GM19025 (cell line): ENCODE data around the gene PTMA.
"Not testable (repeated sequence)": the region's sequence is repeated elsewhere in the genome, so short reads cannot be mapped to it uniquely, and the experiment has no call there.

Experiments used
- ATAC-seq: cut with Tn5 transposase; IDR thresholded peaks from one replicate; pipeline ENCODE4 v1.9.1; 2021; ENCODE audit warnings: mild to moderate bottlenecking, low read depth, moderate library complexity; ENCODE audit not compliant: unreplicated experiment

Gene PTMA, protein sequence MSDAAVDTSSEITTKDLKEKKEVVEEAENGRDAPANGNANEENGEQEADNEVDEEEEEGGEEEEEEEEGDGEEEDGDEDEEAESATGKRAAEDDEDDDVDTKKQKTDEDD

DNA sequence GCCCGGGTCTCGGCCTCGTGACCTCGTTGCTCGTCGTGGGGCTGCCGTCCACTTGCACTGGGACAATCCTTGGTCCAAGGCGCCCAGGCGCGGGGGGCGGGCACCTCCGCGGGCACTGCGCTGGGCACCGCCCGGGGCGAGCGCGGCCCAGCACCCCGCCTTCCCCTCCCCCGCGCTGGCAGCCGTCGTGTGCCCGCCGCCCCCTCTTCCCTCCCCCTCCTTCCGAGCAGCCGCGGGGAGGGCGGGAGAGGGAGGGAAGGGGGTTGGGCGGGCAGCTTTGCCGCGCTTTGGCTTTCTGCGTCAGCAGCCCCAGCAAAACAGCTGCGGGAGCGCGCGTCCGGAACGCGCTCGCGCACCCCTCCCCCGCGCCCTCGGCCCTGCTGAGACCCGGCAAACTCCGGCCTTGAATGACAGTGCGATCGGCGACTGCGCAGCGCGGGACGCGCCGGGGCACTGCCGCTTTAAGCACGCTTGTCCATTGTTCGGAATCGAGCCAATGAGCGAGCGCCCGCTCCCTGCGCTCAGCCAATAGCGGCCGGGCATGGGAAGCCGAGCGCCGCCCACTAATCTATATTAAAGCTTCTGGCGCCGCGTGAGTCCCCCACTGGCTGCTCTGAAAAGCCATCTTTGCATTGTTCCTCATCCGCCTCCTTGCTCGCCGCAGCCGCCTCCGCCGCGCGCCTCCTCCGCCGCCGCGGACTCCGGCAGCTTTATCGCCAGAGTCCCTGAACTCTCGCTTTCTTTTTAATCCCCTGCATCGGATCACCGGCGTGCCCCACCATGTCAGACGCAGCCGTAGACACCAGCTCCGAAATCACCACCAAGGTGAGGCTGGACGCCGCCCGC is at the start of gene PTMA:
TSS of gene PTMA (plus strand) at position 599 of the 846 bp plus-strand sequence. CDS start at position 781, 182 bp downstream.
- peak; percentile 52 for ATAC-seq

DNA sequence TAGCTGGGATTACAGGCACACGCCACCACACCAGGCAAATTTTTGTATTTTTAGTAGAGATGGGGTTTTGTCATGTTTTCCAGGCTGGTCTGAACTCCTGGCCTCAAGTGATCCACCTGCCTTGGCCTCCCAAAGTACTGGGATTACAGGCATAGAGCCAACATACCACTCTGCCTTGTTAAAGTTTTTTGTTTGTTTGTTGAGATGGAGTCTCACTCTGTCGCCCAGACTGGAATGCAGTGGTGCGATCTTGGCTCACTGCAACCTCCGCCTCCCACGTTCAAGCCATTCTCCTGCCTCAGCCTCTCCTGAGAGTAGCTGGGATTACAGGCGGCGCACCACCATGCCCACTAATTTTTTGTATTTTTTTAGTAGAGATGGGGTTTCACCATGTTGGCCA is 48.3 kb upstream of the PTMA start:
- not testable (repeated sequence) for ATAC-seq

DNA sequence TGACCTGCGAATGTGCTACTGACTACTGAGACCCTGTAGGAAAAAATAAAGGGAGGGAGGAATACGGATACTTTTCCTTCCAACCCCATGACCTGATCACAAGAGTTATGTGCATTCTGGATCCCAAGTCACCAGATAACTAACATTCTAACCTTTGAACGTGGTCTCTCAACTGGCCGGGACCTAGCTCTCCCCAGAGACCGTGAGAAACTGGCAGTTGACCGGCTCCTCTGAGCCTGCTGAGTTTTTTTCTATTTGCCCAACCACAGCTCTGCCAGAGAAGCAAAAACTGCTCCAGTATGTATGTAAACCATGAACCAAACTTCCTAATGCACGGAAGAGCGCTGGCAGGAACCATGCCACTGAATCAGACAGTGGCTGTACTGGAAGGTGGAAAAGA is 47.5 kb upstream of the PTMA start:
- no peak for ATAC-seq

DNA sequence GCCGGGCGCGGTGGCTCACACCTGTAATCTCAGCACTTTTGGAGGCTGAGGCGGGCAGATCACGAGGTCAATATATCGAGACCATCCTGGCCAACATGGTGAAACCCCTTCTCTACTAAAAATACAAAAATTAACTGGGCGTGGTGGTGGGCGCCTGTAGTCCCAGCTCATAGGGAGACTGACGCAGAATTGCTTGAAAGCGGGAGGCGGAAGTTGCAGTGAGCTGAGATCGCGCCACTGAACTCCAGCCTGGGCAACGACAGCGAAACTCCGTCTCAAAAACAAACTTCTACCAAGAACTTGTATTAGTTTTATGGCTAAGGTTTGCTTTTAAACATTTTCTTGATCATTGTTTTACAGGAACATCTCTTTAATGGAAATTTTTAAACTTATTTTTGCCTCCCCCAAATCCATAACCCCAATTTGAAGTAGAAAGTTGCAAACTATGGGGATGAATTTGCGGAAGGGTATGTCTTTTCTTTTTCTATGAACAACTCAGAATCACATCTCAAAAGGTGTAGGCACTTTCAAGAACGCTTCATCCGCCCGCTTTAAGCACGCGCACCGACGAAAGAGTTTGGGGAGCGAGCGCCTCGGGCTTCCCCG is 46.8 kb upstream of the PTMA start:
- ATAC-seq: no peak

DNA sequence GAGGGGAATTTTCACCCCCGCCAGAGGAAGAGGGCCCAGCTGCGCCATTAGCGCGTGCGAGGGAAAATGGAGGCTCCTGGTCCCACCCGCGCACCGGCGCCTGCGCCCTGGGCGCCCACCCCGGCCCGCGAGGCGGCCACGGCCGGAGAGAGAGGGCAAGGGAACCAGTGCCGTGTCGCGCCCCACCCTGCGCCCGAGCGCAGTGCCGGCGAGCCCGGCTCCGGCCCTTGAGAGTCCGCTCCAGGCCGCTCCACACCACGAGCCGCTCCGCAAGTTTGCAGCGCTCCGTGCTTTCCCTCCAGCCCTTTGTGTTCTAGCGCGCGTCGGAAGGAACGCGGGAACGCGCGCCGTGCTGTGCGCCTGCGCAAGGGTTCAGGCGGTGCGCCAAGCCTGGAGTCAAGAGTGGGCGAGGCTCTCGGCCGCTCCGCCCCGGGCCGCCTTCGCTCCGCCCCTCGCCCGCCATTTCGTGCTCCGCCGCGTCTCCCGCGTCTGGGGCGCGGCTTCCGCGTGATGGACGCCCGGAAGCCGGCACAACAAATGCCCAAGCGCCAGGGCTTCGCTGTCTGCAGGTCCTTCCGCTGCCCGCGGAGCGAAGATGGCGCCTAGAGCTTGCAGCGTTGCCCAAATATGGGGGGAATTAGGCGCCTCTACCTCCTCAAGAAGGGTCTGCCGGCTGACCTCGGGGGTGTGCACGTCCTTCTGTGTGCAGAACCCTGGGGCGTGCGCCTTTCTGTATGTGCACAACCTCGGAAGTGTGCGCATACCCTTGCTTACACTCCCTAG is 46.1 kb upstream of the PTMA start:
- ATAC-seq: peak; percentile 64

DNA sequence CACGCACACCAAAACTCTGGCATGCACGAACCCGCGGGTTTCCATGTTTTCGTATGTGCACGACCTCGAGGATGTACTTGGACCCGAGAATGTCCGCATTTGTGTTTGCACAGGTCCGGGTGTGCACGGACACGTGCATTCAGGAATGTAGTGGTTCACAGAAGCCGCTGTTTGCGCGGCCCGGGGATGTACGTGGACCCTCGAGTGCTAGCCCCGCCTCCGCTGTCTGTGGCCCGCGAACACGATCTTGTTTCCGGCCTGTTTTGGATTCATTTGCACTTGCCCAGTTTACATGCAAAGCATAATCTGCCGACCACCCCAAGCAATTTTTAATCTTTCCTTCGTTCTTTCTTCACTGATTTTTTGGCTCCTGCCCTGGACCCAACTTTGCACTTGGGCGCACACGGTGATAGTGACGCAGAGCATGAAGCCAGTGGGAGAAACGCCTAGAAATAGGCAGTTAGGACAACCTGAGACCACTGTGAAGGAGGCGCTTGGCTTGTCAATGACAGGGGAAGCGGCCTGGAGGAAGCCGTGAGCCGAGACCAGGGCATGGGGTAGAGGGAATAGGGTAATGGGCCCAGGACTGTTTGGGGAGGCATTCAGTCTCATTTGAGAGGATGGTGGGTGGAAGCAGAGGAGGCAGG is 45.4 kb upstream of the PTMA start:
- no peak for ATAC-seq

DNA sequence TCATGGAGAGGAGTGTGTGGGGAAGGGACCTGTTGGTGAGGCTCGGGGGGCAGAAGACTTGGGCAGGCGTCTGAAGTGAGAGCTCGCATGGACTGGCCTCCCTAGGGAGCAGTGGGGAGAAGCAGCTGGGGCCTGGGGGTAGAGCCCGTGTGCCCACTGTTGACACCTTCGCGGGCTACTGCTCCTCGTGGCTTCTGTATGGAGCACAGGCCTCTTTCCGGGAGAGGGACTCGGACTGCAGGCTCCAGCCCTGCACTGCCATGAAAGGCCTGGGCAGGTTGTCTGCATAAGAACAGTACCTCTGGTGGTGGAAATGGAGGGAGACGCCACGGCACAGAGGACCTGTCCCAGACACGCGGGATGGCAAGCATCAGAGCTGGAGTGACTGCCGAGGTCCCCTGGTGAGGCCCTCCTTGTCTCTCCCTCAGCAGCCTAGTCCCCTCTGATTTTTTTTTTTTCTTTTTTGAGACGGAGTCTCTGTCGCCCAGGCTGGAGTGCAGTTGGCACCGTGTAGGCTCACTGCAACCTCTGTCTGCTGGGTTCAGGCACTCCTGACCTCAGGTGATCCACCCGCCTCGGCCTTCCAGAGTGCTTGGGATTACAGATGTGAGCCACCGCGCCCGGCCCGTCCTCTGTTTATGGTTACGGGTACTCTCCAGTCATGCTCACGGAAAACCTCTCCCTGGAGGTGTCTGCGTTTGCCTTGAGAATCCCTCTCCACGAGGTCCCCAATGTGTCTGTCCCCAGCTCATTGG is 44.7 kb upstream of the PTMA start:
- no peak for ATAC-seq

DNA sequence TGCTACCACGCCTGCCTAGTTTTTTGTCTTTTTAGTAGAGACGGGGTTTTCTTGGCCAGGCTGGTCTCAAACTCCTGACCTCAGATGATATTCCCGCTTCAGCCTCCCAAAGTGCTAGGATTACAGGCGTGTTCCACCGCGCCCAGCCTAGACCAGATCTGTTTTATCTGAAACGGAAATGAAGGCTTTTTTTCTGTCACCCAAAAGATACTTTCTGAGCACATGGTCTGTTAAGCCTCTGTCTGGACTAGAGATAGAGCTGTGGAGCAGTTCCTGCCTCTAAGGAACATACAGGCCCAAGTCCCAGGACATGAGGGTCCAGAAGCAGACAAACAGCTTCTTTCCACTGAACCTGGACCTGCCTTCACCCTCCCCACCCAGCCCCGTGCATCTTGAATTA is 43.6 kb upstream of the PTMA start:
- ATAC-seq: no peak

DNA sequence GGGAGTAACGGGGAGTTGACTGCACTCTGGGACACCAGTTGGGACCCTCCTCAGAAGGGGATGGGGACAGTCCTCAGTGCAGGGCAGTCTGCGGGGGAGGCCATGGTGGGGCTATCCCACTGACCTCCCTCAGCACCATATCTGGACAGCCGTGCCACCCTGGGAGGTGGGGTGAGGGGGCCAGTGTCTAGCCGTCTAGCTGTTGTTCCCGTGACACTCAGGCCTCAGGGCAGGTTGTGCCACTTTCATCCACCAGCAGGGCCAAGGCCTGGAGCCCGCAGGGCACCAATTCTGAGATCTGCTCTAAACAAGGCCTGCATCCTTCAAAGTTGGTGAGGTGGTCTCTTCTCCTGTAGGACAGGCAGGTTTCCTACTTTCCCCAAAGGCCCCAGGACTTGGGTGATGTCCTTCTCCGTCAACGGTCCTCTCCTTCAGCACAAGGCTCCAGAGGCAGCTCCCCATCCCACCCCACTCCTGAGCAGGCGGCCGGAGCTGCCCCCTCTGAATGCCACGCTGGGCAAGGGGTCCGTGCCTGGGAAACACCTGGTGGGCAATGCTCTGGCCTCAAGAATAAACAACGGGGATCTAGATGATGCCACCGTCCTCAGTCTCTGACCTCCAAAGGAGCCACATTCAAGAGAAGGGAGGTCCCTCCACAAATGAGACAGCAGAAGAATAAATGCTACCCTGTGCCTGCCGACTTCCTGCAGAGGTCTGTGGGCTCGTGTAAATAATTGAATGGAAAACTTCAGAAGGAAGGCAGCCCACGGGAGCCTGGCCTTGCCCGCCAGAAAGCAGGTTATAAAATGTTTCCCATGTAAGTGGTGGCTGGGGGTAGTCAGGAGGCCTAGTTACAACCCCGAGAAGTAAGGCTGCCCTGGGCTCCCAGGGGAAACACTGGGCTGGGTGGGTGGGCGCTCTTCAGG is 42.8 kb upstream of the PTMA start:
- ATAC-seq: no peak

DNA sequence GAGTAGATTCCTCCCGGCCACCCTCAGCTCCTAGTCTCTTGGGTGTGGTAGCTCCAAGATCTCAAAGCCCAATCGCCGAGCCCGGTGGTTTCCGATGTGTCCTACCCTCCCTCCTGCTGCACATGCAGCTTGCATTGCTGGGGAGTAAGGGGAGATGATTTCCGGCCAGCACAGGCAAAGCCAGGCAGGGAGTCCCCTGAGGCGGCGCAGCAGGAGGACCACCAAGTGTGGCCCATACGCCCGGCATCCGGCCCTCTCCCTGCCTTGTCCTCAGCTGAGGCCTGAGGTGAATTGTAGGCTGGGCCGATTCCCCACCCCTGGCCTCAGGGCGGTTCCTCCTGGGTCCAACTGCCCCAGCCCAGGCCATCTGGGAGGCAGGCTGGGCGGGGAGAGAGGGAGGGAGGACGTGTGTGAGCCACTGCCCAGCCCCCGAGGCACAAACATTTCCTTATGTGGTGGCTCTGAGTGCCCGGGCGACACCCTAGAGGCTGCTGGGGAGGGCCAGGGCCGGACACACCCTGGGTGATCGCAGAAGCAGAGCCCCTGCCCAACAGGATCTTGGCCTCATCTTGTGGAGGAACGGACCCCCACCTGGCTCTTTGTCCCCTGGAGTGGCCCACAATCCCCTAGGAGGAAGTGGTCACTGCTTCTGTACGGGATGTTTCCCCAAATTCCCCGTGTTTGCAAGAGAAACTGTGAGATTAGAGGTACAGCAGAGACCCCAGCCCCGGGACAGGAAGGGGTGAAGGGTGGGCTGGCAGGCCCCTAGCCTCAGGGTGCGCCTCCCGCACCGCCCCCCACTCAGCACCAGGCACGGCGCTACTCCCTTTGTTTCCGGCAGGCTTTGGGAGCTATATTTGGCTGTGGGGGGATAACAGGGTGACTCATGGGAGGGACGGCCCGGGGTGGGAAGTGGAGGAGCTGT is 41.9 kb upstream of the PTMA start:
- peak; percentile 45 for ATAC-seq

DNA sequence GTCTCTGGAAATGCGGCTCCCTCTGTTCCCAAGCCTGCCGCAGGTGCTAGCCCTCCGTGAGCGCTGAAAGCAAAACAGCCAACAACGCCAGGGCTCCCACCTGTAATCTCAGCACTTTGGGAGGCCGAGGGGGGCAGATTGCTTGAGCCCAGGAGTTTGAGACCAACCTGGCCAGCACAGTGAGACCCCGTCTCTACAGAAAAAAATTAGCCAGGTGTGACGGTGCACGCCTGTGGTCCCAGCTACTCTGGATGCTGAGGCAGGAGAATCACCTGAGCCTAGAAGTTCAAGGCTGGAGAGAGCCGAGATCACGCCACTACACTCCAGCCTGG is 41.3 kb upstream of the PTMA start:
- no peak for ATAC-seq

DNA sequence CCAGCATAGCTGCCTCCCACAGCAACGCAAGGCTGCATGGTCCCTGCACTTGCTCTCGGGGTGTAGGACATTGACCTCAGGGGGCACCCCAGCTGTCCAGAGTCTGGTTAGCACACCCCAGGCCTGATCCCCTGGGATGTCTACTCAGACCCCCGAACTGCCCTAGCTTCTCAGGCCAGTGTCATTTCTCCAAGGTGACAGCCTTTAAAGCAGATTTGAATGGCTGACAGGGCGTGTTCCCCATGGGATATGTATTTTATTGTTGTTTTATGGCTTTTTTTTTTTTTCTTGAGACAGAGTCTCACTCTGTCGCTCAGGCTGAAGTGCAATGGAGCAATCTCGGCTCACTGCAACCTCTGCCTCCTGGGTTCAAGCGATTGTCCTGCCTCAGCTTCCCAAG is 40.8 kb upstream of the PTMA start:
- ATAC-seq: no peak

DNA sequence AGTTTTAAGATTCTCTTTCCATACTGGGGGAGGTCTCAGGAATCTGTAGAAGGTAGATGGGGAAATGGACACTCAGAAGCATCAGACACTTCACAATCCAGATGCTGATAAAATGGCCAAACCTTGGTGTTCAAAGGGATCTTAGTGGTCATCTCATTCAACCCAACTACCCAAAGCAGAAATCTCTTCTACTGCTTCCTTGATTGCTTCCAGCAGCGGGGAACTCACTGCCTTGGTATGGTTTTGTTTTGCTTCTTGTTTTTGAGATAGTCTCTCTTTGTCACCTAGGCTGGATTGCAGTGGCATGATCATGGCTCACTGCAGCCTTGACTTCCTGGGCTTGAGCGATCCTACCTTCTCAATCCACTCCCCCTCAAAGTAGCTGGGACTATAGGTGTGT is 39.3 kb upstream of the PTMA start:
- no peak for ATAC-seq

DNA sequence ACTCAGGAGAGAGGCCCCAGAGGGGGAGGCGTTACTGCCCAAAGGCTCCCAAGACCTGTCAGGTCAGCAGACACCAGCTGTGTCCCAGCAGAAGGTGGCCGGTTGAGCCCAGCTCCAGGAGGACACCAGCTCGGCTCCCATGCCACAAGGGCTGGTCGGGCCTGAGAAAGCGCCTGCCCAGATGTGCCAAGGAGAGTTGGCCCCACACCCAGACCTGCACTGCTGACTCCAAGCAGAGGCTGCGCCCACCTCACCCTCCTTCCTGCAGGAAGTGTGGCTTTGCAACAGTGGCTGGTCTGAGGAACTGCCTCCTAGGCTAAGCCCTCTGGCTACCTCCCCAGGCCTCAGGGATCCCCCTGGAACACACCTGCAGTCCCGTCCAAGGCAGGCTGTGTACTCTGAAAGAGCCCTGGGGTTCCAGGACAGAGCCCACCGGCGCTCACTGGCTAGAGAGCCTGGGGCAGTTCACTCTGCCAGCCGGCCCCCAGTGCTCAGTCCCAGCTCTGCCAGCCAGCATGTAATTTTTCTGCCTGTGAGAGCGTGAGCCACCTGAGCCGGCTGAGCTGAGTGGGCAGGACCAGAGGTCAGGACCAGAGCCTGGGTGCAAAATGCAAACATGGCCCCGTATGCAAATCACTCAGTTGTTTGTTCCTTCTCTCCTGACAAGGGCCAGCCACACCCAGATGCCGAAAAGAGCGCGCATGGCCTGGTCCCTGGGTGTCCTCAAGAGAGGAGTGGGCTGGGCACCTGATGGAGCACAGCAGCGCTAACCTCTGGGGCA is 36.9 kb upstream of the PTMA start:
- peak; percentile 42 for ATAC-seq

DNA sequence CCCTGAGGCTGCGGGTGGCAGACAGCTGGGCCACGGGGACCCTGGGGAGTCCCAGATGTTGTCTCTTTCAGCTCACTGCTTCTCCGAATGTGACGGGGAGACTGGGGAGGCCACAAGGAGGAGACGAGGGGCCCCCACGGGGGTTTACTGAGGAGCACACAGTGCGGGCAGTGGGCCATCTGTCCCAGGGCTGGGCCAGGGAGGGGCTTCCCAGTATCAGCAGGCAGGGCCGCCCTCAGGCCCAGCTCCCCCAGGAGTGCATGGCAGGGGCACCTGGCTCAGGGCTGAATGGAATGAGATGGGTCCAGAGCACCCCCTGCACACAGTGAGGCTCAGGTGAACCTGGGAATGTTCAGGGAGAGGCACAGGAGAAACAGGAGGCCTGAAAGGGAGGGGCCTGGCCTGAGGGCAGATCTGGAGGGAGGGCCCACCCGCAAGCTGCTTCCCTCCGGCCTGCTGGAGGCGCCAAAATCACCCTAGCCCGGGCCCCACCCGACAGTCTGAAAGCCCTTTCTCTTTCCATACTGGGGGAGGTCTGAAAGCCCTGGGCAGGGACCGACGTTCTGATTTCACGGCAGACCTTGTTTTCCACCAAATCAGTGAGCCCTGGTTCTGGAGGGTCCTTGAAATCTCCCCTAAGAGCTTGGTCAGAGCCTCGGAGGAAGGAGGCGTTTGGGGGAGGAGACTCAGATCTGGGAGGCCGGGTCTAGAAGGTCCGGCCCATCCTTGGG is 35.5 kb upstream of the PTMA start:
- peak; percentile 58 for ATAC-seq

DNA sequence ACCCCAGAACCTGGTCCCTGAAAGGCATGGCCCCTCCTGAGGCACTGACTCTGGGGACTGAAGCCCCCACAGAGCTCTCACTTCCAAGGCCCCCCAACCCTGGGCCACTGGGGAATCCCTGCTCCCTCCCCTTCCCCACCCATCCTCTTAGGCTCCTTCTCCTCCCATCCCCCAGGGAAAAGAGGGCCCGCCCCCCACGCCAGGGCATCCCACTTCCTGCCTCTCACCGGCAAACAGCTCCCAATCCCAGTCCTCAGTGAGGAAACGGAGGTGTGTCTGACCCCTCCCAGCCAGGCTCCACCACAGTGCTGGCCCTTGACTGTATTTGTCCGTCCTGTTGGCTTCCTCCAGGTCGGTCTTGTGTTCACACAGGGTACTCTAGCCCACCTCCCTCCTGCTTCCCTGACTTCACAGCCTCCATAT is 35.0 kb upstream of the PTMA start:
- ATAC-seq: no peak
